ENCODE results near the gene ITFG1. TPM values are rescaled to one million over a fixed set of nuclear protein-coding genes. Genes with fewer than 3 reads are reported as not detected.

The ITFG1 gene
- total RNA-seq, 2 experiments from 2014 or later: 18.0 to 18.5 TPM

GRCh38 chr16:47144559-47144877 is 316.3 kb downstream of the ITFG1 start:
- Mint-ChIP-seq H3K27me3 (peaks cover 21% of the 10 kb centered on the region), H3K9me3 (no peaks in the 10 kb centered on the region), H3K36me3 (ENCODE audit: low read depth) (no peaks in the 10 kb centered on the region), H3K27ac (no peak overlapping the region), H3K4me3 (peak overlapping the region; percentile 66), H3K4me1 (ENCODE audit: low read depth) (peaks cover 14% of the 10 kb centered on the region)
- H3K9me3 ChIP-seq (ENCODE audit: control insufficient read depth in 1 of 2, insufficient read depth in 1 of 2, low read length in 2 of 2): no peaks in the 10 kb centered on the region
- H3K4me3 ChIP-seq (ENCODE audit: low read length): peak overlapping the region; percentile 59
- ChIA-PET CTCF (interaction anchor here (0.9 to 1.6 kb wide), 5 partner anchors 10 to 1030 kb away, joined by 3 to 4 read pairs (median 3); no protein-coding TSS in a partner anchor), POLR2A (interaction anchor here (1.6 to 4.0 kb wide), 2 partner anchors 11 to 171 kb away, joined by 6 to 23 read pairs; partner anchors contain the start of gene DNAJA2)
- H3K36me3 ChIP-seq (ENCODE audit: insufficient read depth, low read length): no peaks in the 10 kb centered on the region
- peaks cover 17% of the 10 kb centered on the region for H3K4me1 ChIP-seq (ENCODE audit: insufficient read depth, low read length)
- H3K27me3 ChIP-seq (ENCODE audit: control insufficient read depth in 1 of 2, insufficient read depth in 2 of 2, low read length in 2 of 2): peaks cover 0 to 8% of the 10 kb centered on the region in 2 experiments
- no peak overlapping the region for H3K27ac ChIP-seq (ENCODE audit: low read depth in 1 of 2, low read length in 2 of 2)
- no peak for ATAC-seq (ENCODE audit: poor library complexity)
- TF ChIP-seq, protein P1, sequence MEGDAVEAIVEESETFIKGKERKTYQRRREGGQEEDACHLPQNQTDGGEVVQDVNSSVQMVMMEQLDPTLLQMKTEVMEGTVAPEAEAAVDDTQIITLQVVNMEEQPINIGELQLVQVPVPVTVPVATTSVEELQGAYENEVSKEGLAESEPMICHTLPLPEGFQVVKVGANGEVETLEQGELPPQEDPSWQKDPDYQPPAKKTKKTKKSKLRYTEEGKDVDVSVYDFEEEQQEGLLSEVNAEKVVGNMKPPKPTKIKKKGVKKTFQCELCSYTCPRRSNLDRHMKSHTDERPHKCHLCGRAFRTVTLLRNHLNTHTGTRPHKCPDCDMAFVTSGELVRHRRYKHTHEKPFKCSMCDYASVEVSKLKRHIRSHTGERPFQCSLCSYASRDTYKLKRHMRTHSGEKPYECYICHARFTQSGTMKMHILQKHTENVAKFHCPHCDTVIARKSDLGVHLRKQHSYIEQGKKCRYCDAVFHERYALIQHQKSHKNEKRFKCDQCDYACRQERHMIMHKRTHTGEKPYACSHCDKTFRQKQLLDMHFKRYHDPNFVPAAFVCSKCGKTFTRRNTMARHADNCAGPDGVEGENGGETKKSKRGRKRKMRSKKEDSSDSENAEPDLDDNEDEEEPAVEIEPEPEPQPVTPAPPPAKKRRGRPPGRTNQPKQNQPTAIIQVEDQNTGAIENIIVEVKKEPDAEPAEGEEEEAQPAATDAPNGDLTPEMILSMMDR (IDR thresholded peaks at IDR 0.05): no peak
- intact Hi-C loops (cut with DNase I, micrococcal nuclease): loop anchor here (5.0 to 10.0 kb wide), 11 partner anchors 107 to 1490 kb away; partner anchors contain the start of genes ABCC11 (in 1 of the 2), C16orf87 (in 1 of the 2), DNAJA2 (in 1 of the 2) and ITFG1 (in 1 of the 2)
- no peak for DNase-seq

- H3K4me3 ChIP-seq (ENCODE audit: low read length): peak within 1 kb of the TSS; percentile 59
Observed at GRCh38 chr16:47143677-47144558, 316.9 kb downstream of the ITFG1 start, which contains the start of gene NETO2. NETO2 (minus strand) TSS chr16:47143945; CDS start chr16:47143612, 333 bp downstream.

More at GRCh38 chr16:47143677-47144558, 316.9 kb downstream of the ITFG1 start, which contains the start of gene NETO2:
- H3K9me3 ChIP-seq (ENCODE audit: control insufficient read depth in 1 of 2, insufficient read depth in 1 of 2, low read length in 2 of 2): no peaks in the 10 kb centered on the region
- H3K36me3 ChIP-seq (ENCODE audit: insufficient read depth, low read length): no peaks in the 10 kb centered on the region
- Mint-ChIP-seq H3K4me3 (peak within 1 kb of the TSS; percentile 66), H3K36me3 (ENCODE audit: low read depth) (no peaks in the 10 kb centered on the region), H3K9me3 (no peaks in the 10 kb centered on the region), H3K4me1 (ENCODE audit: low read depth) (peaks cover 17% of the 10 kb centered on the region), H3K27me3 (peaks cover 21% of the 10 kb centered on the region), H3K27ac (no peak within 1 kb of the TSS)
- TF ChIP-seq, protein P1 (IDR thresholded peaks at IDR 0.05): no peak
- ChIA-PET CTCF (interaction anchor here (0.7 to 3.7 kb wide), 7 partner anchors 11 to 1030 kb away, joined by 3 to 21 read pairs (median 3); no protein-coding TSS in a partner anchor), POLR2A (interaction anchor here (1.6 to 4.0 kb wide), 5 partner anchors 12 to 1240 kb away, joined by 4 to 23 read pairs (median 7); partner anchors contain the start of genes DNAJA2, ITFG1 and PHKB)
- DNase-seq (peak; percentile 29 to 82 (median 54)), ATAC-seq (ENCODE audit: poor library complexity) (peak; percentile 64)
- peaks cover 17% of the 10 kb centered on the region for H3K4me1 ChIP-seq (ENCODE audit: insufficient read depth, low read length)
- peaks cover 0 to 8% of the 10 kb centered on the region in 2 experiments for H3K27me3 ChIP-seq (ENCODE audit: control insufficient read depth in 1 of 2, insufficient read depth in 2 of 2, low read length in 2 of 2)
- intact Hi-C loops (cut with DNase I, micrococcal nuclease): loop anchor here (2.0 to 10.0 kb wide), 13 partner anchors 107 to 1491 kb away; partner anchors contain the start of genes DNAJA2 (in 2 of the 2), ABCC11 (in 1 of the 2), C16orf87 (in 1 of the 2) and ITFG1 (in 1 of the 2)
- no peak within 1 kb of the TSS for H3K27ac ChIP-seq (ENCODE audit: low read depth in 1 of 2, low read length in 2 of 2)

Measured in CD4-positive, alpha-beta T cell (primary cell).